HCT116 (cell line): ENCODE measurements around the gene FDCSP. TPM values are rescaled to one million over a fixed set of nuclear protein-coding genes. Genes with fewer than 3 reads are reported as not detected.

Experiments used
- ATAC-seq: fragments of 200-7000 bp; cut with Tn5 transposase; 2 replicates; pipeline ENCODE4 v1.9.1; 2020; ENCODE audit warnings: mild to moderate bottlenecking, moderate library complexity
- BruUV-seq: library from RNA; stranded (reverse); fragments of 400-500 nt; replicated peaks from 2 replicates; lab custom pipeline; 2021; lab: Mats Ljungman, UMichigan
- CTCF ChIA-PET: fragments of 300-600 bp; sonication (Branson Sonifier 250); formaldehyde crosslinking; loops from one replicate; lab custom pipeline; 2021; ENCODE audit warnings: antibody characterized with exemption; lab: Charles Lee
- POLR2A ChIA-PET: fragments of 300-600, 350-600 bp; sonication (Branson Sonifier 250); formaldehyde crosslinking; loops from one replicate; lab custom pipeline; 2021; ENCODE audit warnings: antibody characterized with exemption; lab: Charles Lee
- RAD21 ChIA-PET, 2 experiments: fragments of 300-600 bp; sonication (Branson Sonifier 250); formaldehyde crosslinking; loops; one replicate each; lab custom pipeline; 2023; ENCODE audit warnings: low total read pairs in 2 of 2; ENCODE audit not compliant: uncharacterized antibody in 2 of 2, unreplicated experiment in 2 of 2, low non-redundant PET in 1 of 2; lab: Charles Lee
- DNase-seq: peaks from one replicate; pipeline ENCODE4 v3.0.0-alpha.2; 2010; ENCODE audit warnings: low read depth, low spot score
- H2AFZ ChIP-seq: fragments of 200-600 bp; shearing (Covaris generic), sonication (generic); 2 replicates; pipeline ENCODE4 v1.6.1; 2017; ENCODE audit warnings: low read depth, mixed run types, mixed read lengths, antibody characterized with exemption, low read length; ENCODE audit not compliant: poor library complexity, severe bottlenecking
- H3K27ac ChIP-seq: 2 replicates; pipeline ENCODE4 v1.5.1; 2012; ENCODE audit warnings: low read depth, low read length
- H3K27me3 ChIP-seq: fragments of 200-600 bp; sonication (generic); 2 replicates; pipeline ENCODE4 v1.6.1; 2016; ENCODE audit warnings: mixed run types, low read length, mixed read lengths; ENCODE audit not compliant: insufficient read depth
- H3K36me3 ChIP-seq, 2 experiments: fragments of 200-500 bp in 1 of 2; fragments of 200-600 bp in 1 of 2; sonication (Bioruptor generic) in 1 of 2; sonication (generic) in 1 of 2; 2 replicates each; pipeline versions ENCODE4 v1.5.1 to v1.6.1; 2014 to 2016; ENCODE audit warnings: low read length in 2 of 2, inconsistent platforms in 1 of 2, mixed read lengths in 1 of 2, mixed run types in 1 of 2; ENCODE audit not compliant: insufficient read depth in 2 of 2, control insufficient read depth in 1 of 2
- H3K4me1 ChIP-seq, 2 experiments: fragments of 200-600 bp in 1 of 2; sonication (generic) in 1 of 2; 2 replicates each; pipeline versions ENCODE4 v1.5.1 to v1.6.1; 2012 to 2017; ENCODE audit warnings: low read length in 2 of 2, inconsistent platforms in 1 of 2, mild to moderate bottlenecking in 1 of 2, mixed read lengths in 1 of 2, mixed run types in 1 of 2, moderate library complexity in 1 of 2; ENCODE audit not compliant: insufficient read depth in 2 of 2, control insufficient read depth in 1 of 2
- H3K4me2 ChIP-seq: fragments of 200-600 bp; sonication (generic); 2 replicates; pipeline ENCODE4 v1.6.1; 2017; ENCODE audit warnings: mixed run types, low read length, mixed read lengths
- H3K4me3 ChIP-seq, 2 experiments: fragments of 200-600 bp in 1 of 2; sonication (generic) in 1 of 2; replicated peaks in 1 of 2; 2 replicates each; pipeline ENCODE4 v1.5.1; 2011 to 2016; ENCODE audit warnings: low read length in 2 of 2, control low read depth in 1 of 2, low read depth in 1 of 2, mild to moderate bottlenecking in 1 of 2, mixed read lengths in 1 of 2, mixed run types in 1 of 2
- H3K79me2 ChIP-seq: fragments of 200-600 bp; sonication (generic); 2 replicates; pipeline ENCODE4 v1.6.1; 2017; ENCODE audit warnings: mild to moderate bottlenecking, mixed run types, low read length, moderate library complexity, mixed read lengths; ENCODE audit not compliant: insufficient read depth
- H3K9ac ChIP-seq: fragments of 200-600 bp; sonication (generic); 2 replicates; pipeline ENCODE4 v1.6.1; 2016; ENCODE audit warnings: low read length, mixed read lengths
- H3K9me2 ChIP-seq: fragments of 200-600 bp; sonication (generic), shearing (Covaris generic); 2 replicates; pipeline ENCODE4 v1.6.1; 2017; ENCODE audit warnings: mixed run types, mild to moderate bottlenecking, moderate library complexity; ENCODE audit not compliant: insufficient read depth
- H3K9me3 ChIP-seq, 2 experiments: fragments of 200-500 bp in 1 of 2; fragments of 200-600 bp in 1 of 2; sonication (Bioruptor generic) in 1 of 2; sonication (generic) in 1 of 2; 2 replicates each; pipeline ENCODE4 v1.6.1; 2014 to 2017; ENCODE audit warnings: low read length in 2 of 2, mixed read lengths in 2 of 2, inconsistent platforms in 1 of 2, low read depth in 1 of 2, mild to moderate bottlenecking in 1 of 2, mixed run types in 1 of 2, moderate library complexity in 1 of 2; ENCODE audit not compliant: control insufficient read depth in 1 of 2, insufficient read depth in 1 of 2
- H4K20me1 ChIP-seq: fragments of 200-600 bp; sonication (generic), shearing (Covaris generic); 2 replicates; pipeline ENCODE4 v1.6.1; 2017; ENCODE audit warnings: mixed run types, mild to moderate bottlenecking, moderate library complexity; ENCODE audit not compliant: insufficient read depth
- ATF3 ChIP-seq: IDR thresholded peaks from 2 replicates; pipeline ENCODE4 v1.6.1; 2012
- CBX3 ChIP-seq: IDR thresholded peaks from 2 replicates; pipeline ENCODE4 v1.6.1; 2012; ENCODE audit warnings: low read depth
- CEBPB ChIP-seq: IDR thresholded peaks from 2 replicates; pipeline ENCODE4 v1.6.1; 2012; ENCODE audit warnings: low read depth
- EGR1 ChIP-seq: IDR thresholded peaks from 2 replicates; pipeline ENCODE4 v1.6.1; 2012; ENCODE audit warnings: low read depth
- EZH2 ChIP-seq: fragments of 200-600 bp; sonication (generic); IDR thresholded peaks from 2 replicates; pipeline ENCODE4 v1.6.1; 2017; ENCODE audit warnings: antibody characterized with exemption, mixed run types
- FOSL1 ChIP-seq: IDR thresholded peaks from 2 replicates; pipeline ENCODE4 v1.6.1; 2012; ENCODE audit warnings: low read depth
- JUND ChIP-seq: IDR thresholded peaks from 2 replicates; pipeline ENCODE4 v1.6.1; 2012
- MAX ChIP-seq: IDR thresholded peaks from 2 replicates; pipeline ENCODE4 v1.6.1; 2012
- POLR2A ChIP-seq: IDR thresholded peaks from 2 replicates; pipeline ENCODE4 v1.7.0; 2011; ENCODE audit warnings: borderline replicate concordance; ENCODE audit not compliant: insufficient read depth, insufficient read length; ENCODE audit errors: extremely low read depth
- POLR2AphosphoS5 ChIP-seq: IDR thresholded peaks from 2 replicates; pipeline ENCODE4 v1.6.1; 2011; ENCODE audit warnings: mild to moderate bottlenecking, low read depth, low read length, moderate library complexity
- SIN3A ChIP-seq: IDR thresholded peaks from 2 replicates; pipeline ENCODE4 v1.6.1; 2012; ENCODE audit warnings: low read depth
- SP1 ChIP-seq: IDR thresholded peaks from 2 replicates; pipeline ENCODE4 v1.6.1; 2012; ENCODE audit warnings: low read depth
- intact Hi-C: fragments of 100-400 bp; cut with micrococcal nuclease; formaldehyde crosslinking; loops from 2 replicates; pipeline ENCODE4 v1.10.0; 2022
- total RNA-seq: library from RNA; stranded (reverse); gene quantifications from one replicate; pipeline ENCODE4 v1.2.1, GENCODE V29; 2021; ENCODE audit not compliant: unreplicated experiment
- TF ChIP-seq, protein P1 (sequence below): IDR thresholded peaks from 2 replicates; pipeline ENCODE4 v1.6.1; 2012; ENCODE audit warnings: low read depth
- TF ChIP-seq, protein P2 (sequence below): IDR thresholded peaks from 2 replicates; pipeline ENCODE4 v1.6.1; 2011; ENCODE audit warnings: mild to moderate bottlenecking, low read length, moderate library complexity; ENCODE audit not compliant: insufficient replicate concordance; ENCODE audit errors: extremely low read depth

FDCSP gene
- total RNA-seq, 1 experiment from 2014 or later = not detected

DNA sequence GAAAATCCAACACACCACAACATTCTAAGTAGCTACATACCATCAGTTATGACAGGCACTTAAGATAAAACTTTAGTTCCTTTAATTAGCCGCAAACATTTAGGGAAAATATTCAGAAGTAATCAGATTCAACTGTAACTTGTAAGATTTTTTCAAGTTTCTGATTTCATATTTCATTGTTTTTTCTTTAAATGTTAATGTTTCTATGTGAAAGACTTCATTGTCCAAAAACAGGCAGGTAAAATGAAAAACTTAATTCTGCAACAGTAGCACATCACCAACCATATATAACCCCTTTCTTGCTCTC is 42.0 kb upstream of the FDCSP start:
- TF ChIP-seq SP1 (no peak), JUND (no peak), CEBPB (no peak), POLR2AphosphoS5 (no peak)
- intact Hi-C loops = loop anchor here (1.0 to 10.0 kb wide), 4 partner anchors 288 to 493 kb away; no protein-coding TSS in a partner anchor
- no peaks in the 10 kb centered on the region for H3K4me1 ChIP-seq
- ChIA-PET RAD21 (interaction anchor here (1.1 to 1.3 kb wide), 3 partner anchors 10 to 494 kb away, joined by 3 to 4 read pairs (median 3); no protein-coding TSS in a partner anchor), CTCF (interaction anchor here (1.0 to 1.9 kb wide), 6 partner anchors 13 to 375 kb away, joined by 3 to 9 read pairs (median 6); no protein-coding TSS in a partner anchor), POLR2A (no interaction called here)
- DNase-seq (no peak), ATAC-seq (no peak)
- H3K79me2 ChIP-seq = no peaks in the 10 kb centered on the region
- H3K4me2 ChIP-seq = no peak overlapping the region
- no peaks in the 10 kb centered on the region for H3K27me3 ChIP-seq
- no peak overlapping the region for H3K27ac ChIP-seq
- H2AFZ ChIP-seq = no peak overlapping the region
- H4K20me1 ChIP-seq = no peaks in the 10 kb centered on the region
- H3K9ac ChIP-seq = no peak overlapping the region
- H3K36me3 ChIP-seq = no peaks in the 10 kb centered on the region
- no peaks in the 10 kb centered on the region for H3K9me3 ChIP-seq
- no TSS peak for BruUV-seq
- H3K9me2 ChIP-seq = no peaks in the 10 kb centered on the region
- H3K4me3 ChIP-seq = no peak overlapping the region

DNA sequence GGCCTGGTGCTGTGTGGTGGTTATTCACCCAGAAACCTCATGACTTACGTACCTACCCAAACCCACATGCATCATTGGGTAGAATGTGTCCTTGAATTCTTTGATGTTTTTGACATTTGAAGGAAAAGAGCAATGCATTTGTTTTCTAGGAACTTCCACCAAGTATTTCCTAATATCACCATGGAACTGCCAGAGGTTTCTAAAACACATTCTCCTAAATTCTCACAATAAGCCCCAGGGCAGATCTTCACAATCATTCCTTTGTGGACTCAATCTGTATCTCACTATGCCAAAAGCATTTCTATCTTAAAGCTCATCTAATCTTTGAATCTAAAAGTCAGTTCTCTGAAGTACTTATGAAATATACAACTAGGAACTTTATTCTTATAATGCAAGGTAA is 38.7 kb upstream of the FDCSP start:
- Histone ChIP-seq H4K20me1 (no peaks in the 10 kb centered on the region), H3K9me2 (no peaks in the 10 kb centered on the region), H3K9me3 (no peaks in the 10 kb centered on the region), H3K9ac (no peak overlapping the region), H3K4me3 (no peak overlapping the region), H3K27me3 (no peaks in the 10 kb centered on the region), H2AFZ (no peak overlapping the region), H3K4me2 (no peak overlapping the region), H3K36me3 (no peaks in the 10 kb centered on the region), H3K79me2 (no peaks in the 10 kb centered on the region), H3K27ac (no peak overlapping the region), H3K4me1 (no peaks in the 10 kb centered on the region)
- DNase-seq (no peak), ATAC-seq (no peak)
- ChIA-PET RAD21 (no interaction called here), CTCF (no interaction called here), POLR2A (no interaction called here)
- intact Hi-C loops = loop anchor here (10.0 kb wide), 1 partner anchor 318 kb away; no protein-coding TSS in a partner anchor
- no TSS peak for BruUV-seq
- TF ChIP-seq, protein P1, sequence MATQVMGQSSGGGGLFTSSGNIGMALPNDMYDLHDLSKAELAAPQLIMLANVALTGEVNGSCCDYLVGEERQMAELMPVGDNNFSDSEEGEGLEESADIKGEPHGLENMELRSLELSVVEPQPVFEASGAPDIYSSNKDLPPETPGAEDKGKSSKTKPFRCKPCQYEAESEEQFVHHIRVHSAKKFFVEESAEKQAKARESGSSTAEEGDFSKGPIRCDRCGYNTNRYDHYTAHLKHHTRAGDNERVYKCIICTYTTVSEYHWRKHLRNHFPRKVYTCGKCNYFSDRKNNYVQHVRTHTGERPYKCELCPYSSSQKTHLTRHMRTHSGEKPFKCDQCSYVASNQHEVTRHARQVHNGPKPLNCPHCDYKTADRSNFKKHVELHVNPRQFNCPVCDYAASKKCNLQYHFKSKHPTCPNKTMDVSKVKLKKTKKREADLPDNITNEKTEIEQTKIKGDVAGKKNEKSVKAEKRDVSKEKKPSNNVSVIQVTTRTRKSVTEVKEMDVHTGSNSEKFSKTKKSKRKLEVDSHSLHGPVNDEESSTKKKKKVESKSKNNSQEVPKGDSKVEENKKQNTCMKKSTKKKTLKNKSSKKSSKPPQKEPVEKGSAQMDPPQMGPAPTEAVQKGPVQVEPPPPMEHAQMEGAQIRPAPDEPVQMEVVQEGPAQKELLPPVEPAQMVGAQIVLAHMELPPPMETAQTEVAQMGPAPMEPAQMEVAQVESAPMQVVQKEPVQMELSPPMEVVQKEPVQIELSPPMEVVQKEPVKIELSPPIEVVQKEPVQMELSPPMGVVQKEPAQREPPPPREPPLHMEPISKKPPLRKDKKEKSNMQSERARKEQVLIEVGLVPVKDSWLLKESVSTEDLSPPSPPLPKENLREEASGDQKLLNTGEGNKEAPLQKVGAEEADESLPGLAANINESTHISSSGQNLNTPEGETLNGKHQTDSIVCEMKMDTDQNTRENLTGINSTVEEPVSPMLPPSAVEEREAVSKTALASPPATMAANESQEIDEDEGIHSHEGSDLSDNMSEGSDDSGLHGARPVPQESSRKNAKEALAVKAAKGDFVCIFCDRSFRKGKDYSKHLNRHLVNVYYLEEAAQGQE = no peak
- TF ChIP-seq ATF3 (no peak), FOSL1 (no peak), EZH2 (no peak), EGR1 (no peak), JUND (no peak), SP1 (no peak), SIN3A (no peak), CBX3 (no peak), MAX (no peak), POLR2A (no peak)
- TF ChIP-seq, protein P2, sequence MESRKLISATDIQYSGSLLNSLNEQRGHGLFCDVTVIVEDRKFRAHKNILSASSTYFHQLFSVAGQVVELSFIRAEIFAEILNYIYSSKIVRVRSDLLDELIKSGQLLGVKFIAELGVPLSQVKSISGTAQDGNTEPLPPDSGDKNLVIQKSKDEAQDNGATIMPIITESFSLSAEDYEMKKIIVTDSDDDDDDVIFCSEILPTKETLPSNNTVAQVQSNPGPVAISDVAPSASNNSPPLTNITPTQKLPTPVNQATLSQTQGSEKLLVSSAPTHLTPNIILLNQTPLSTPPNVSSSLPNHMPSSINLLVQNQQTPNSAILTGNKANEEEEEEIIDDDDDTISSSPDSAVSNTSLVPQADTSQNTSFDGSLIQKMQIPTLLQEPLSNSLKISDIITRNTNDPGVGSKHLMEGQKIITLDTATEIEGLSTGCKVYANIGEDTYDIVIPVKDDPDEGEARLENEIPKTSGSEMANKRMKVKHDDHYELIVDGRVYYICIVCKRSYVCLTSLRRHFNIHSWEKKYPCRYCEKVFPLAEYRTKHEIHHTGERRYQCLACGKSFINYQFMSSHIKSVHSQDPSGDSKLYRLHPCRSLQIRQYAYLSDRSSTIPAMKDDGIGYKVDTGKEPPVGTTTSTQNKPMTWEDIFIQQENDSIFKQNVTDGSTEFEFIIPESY = no peak
